SU-DHL-6 (cell line): ENCODE measurements around the gene KRTAP10-4.

Experiments used
- H2AFZ ChIP-seq: fragments of 200-600 bp; sonication (generic); 2 replicates; pipeline ENCODE4 v1.6.1; 2014; ENCODE audit warnings: low read depth, mild to moderate bottlenecking, moderate library complexity, mixed read lengths, antibody characterized with exemption, low read length; ENCODE audit not compliant: severe bottlenecking
- H3F3A ChIP-seq: fragments of 200-600 bp; shearing (Covaris generic); 2 replicates; pipeline ENCODE4 v1.6.0; 2016; ENCODE audit warnings: antibody characterized with exemption, mild to moderate bottlenecking; ENCODE audit not compliant: insufficient read depth
- H3K27ac ChIP-seq: fragments of 200-600 bp; sonication (generic); 2 replicates; pipeline ENCODE4 v1.5.1; 2016; ENCODE audit warnings: low read depth, mild to moderate bottlenecking, low read length, moderate library complexity, mixed read lengths
- H3K27me3 ChIP-seq: fragments of 200-600 bp; sonication (generic), shearing (Covaris generic); 2 replicates; pipeline ENCODE4 v1.6.0; 2014; ENCODE audit warnings: mild to moderate bottlenecking, low read length
- H3K36me3 ChIP-seq: fragments of 200-600 bp; sonication (generic); 2 replicates; pipeline ENCODE4 v1.6.1; 2014; ENCODE audit warnings: mild to moderate bottlenecking, low read length, mixed read lengths
- H3K4me2 ChIP-seq: fragments of 300-600, 200-600 bp; shearing (Covaris generic), sonication (generic); 2 replicates; pipeline ENCODE4 v1.6.0; 2014; ENCODE audit warnings: low read length, low read depth, mild to moderate bottlenecking; ENCODE audit not compliant: poor library complexity, severe bottlenecking
- H3K4me3 ChIP-seq: fragments of 200-600 bp; sonication (generic); 2 replicates; pipeline ENCODE4 v1.5.1; 2014; ENCODE audit warnings: antibody characterized with exemption, low read length, mild to moderate bottlenecking, mixed read lengths; ENCODE audit not compliant: insufficient read depth, poor library complexity, severe bottlenecking
- H3K79me2 ChIP-seq: fragments of 200-600 bp; sonication (generic); 2 replicates; pipeline ENCODE4 v1.6.1; 2014; ENCODE audit warnings: mild to moderate bottlenecking, low read length, moderate library complexity; ENCODE audit not compliant: insufficient read depth
- H3K9ac ChIP-seq: fragments of 200-600 bp; sonication (generic); 2 replicates; pipeline ENCODE4 v1.7.0; 2014; ENCODE audit warnings: mild to moderate bottlenecking, low read length
- H3K9me2 ChIP-seq: fragments of 200-600 bp; sonication (generic); replicated peaks from 2 replicates; pipeline ENCODE4 v1.6.1; 2014; ENCODE audit warnings: low read length; ENCODE audit not compliant: insufficient read depth
- H3K9me3 ChIP-seq: fragments of 200-600 bp; sonication (generic); 2 replicates; pipeline ENCODE4 v1.6.1; 2014; ENCODE audit warnings: low read length, mixed read lengths; ENCODE audit not compliant: insufficient read depth
- H4K20me1 ChIP-seq: fragments of 200-600 bp; sonication (generic); 2 replicates; pipeline ENCODE4 v1.6.1; 2014; ENCODE audit warnings: low read depth, mild to moderate bottlenecking, antibody characterized with exemption, low read length, moderate library complexity, mixed read lengths
- EZH2phosphoT487 ChIP-seq: fragments of 200-600 bp; sonication (generic), shearing (Covaris generic); conservative IDR thresholded peaks from 2 replicates; pipeline ENCODE4 v1.6.1; 2018; ENCODE audit warnings: mild to moderate bottlenecking, antibody characterized with exemption, low read length, moderate library complexity, mixed read lengths
- TF ChIP-seq, protein P1 (sequence below): fragments of 200-600 bp; sonication (generic); IDR thresholded peaks from one replicate; pipeline ENCODE4 v1.5.1; 2017; ENCODE audit warnings: antibody characterized with exemption, mild to moderate bottlenecking, low read length, moderate library complexity; ENCODE audit not compliant: insufficient read depth, poor library complexity, severe bottlenecking

Gene KRTAP10-4

GRCh38 chr21:44552681-44553080 is 20.8 kb upstream of the KRTAP10-4 start:
- TF ChIP-seq, protein P1, sequence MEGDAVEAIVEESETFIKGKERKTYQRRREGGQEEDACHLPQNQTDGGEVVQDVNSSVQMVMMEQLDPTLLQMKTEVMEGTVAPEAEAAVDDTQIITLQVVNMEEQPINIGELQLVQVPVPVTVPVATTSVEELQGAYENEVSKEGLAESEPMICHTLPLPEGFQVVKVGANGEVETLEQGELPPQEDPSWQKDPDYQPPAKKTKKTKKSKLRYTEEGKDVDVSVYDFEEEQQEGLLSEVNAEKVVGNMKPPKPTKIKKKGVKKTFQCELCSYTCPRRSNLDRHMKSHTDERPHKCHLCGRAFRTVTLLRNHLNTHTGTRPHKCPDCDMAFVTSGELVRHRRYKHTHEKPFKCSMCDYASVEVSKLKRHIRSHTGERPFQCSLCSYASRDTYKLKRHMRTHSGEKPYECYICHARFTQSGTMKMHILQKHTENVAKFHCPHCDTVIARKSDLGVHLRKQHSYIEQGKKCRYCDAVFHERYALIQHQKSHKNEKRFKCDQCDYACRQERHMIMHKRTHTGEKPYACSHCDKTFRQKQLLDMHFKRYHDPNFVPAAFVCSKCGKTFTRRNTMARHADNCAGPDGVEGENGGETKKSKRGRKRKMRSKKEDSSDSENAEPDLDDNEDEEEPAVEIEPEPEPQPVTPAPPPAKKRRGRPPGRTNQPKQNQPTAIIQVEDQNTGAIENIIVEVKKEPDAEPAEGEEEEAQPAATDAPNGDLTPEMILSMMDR = no peak
- TF ChIP-seq EZH2phosphoT487 = no peak
- no peaks in the 10 kb centered on the region for H3K9me3 ChIP-seq
- H3K9me2 ChIP-seq = no peaks in the 10 kb centered on the region
- no peaks in the 10 kb centered on the region for H4K20me1 ChIP-seq
- no peak overlapping the region for H3K9ac ChIP-seq
- H3K4me3 ChIP-seq = no peak overlapping the region
- H2AFZ ChIP-seq = no peak overlapping the region
- H3K4me2 ChIP-seq = no peak overlapping the region
- no peaks in the 10 kb centered on the region for H3F3A ChIP-seq
- no peaks in the 10 kb centered on the region for H3K27me3 ChIP-seq
- H3K36me3 ChIP-seq = no peaks in the 10 kb centered on the region
- no peaks in the 10 kb centered on the region for H3K79me2 ChIP-seq
- H3K27ac ChIP-seq = no peak overlapping the region

- H3K9ac ChIP-seq = no peak overlapping the region
- H4K20me1 ChIP-seq = no peaks in the 10 kb centered on the region
- no peak overlapping the region for H3K4me3 ChIP-seq
- H3K9me2 ChIP-seq = no peaks in the 10 kb centered on the region
- no peaks in the 10 kb centered on the region for H3K36me3 ChIP-seq
- H3K79me2 ChIP-seq = no peaks in the 10 kb centered on the region
- no peak overlapping the region for H3K27ac ChIP-seq
- H2AFZ ChIP-seq = no peak overlapping the region
- no peaks in the 10 kb centered on the region for H3K27me3 ChIP-seq
- no peaks in the 10 kb centered on the region for H3K9me3 ChIP-seq
- H3F3A ChIP-seq = no peaks in the 10 kb centered on the region
- TF ChIP-seq, protein P1 = no peak
- TF ChIP-seq EZH2phosphoT487 = no peak
- no peak overlapping the region for H3K4me2 ChIP-seq
Observed at GRCh38 chr21:44555200-44555875, 18.2 kb upstream of the KRTAP10-4 start.

DNA sequence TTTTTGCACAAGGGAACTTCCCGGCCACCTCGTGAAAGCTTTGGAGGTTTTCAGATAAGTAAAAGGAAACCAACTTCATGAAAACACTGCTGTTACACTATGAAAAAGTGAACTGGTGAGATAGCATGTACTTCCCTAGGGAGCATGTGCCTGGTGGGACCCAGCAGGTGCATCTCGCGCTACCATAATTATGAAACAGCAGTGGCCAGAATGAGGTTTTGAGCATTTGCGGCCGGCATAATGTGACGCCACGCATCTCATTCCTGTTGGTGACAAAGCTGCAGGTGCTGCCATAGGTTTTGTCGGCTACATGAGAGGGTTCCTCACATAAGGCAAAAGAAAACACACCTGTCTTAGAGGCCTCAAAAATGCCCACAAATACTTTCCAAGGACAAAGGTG is 16.6 kb upstream of the KRTAP10-4 start:
- no peak overlapping the region for H3K27ac ChIP-seq
- no peak overlapping the region for H3K9ac ChIP-seq
- H3K79me2 ChIP-seq = no peaks in the 10 kb centered on the region
- H3K4me2 ChIP-seq = no peak overlapping the region
- H2AFZ ChIP-seq = no peak overlapping the region
- no peaks in the 10 kb centered on the region for H4K20me1 ChIP-seq
- no peaks in the 10 kb centered on the region for H3K27me3 ChIP-seq
- H3K36me3 ChIP-seq = no peaks in the 10 kb centered on the region
- no peaks in the 10 kb centered on the region for H3K9me3 ChIP-seq
- H3F3A ChIP-seq = no peaks in the 10 kb centered on the region
- H3K9me2 ChIP-seq = no peaks in the 10 kb centered on the region
- TF ChIP-seq EZH2phosphoT487 = no peak
- TF ChIP-seq, protein P1 = no peak
- H3K4me3 ChIP-seq = no peak overlapping the region
